Inferior parietal cortex (tissue), 1 donor: ENCODE measurements around the gene P3H3.
A peak's percentile ranks its signal among the peaks of the same experiment; 100 is the strongest.

Experiments used
- DNase-seq: peaks from one replicate; pipeline ENCODE4 v3.0.0-alpha.2; 2016; ENCODE audit errors: extremely low spot score

The P3H3 gene

DNA sequence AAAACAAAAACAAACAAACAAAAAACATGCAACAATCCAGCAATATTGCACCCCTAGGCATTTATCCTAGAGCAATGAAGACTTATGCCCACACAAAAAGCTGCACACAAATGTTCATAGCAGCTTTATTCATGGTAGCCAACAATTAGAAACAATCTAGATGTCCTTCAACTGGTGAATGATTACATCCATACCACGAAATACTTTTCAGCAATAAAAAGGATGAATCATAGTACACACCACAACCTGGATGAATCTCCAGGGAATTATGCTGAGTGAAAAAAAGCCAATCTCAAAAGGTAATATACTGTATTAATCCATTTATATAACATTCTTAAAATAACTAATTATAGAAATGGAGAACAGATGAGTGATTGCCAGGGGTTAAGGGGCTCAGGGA, 21.0 kb upstream of the P3H3 start:
- no peak for DNase-seq

DNA sequence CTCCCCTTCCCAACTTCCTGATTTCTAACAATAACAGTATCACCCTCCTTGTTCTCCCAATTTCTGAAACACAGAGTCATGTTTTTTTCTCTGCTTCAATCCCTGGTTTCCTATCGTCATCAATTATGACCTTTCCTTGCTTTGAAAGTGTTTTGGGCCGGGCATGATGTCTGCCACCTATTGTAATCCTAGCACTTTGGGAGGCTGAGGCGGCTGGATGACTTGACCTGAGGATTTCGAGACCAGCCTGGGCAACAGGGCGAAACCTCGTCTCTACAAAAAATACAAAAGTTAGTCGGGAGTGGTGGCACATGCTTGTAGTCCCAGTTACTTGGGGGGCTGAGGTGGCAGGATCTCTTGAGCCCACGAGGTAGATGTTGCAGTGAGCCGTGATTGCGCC, 19.2 kb upstream of the P3H3 start:
- no peak for DNase-seq

GRCh38 chr12:6810758-6811157, 17.4 kb upstream of the P3H3 start:
- DNase-seq, result no peak

GRCh38 chr12:6813363-6813762, 14.8 kb upstream of the P3H3 start:
- DNase-seq, result no peak

GRCh38 chr12:6816598-6816997, 11.6 kb upstream of the P3H3 start:
- no peak for DNase-seq

DNA sequence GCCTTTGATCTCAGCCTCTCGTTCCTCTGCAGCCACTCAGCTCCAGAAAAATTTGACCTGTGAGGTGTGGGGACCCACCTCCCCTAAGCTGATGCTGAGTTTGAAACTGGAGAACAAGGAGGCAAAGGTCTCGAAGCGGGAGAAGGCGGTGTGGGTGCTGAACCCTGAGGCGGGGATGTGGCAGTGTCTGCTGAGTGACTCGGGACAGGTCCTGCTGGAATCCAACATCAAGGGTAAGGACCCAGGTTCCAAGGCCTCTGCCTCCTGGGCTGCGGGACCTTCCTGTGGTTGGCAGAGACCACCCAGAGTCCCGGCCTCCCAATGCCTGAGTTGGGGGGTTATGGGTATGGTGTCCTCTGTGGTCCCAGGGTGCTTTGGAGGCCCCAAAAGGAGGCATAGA, 11.1 kb upstream of the P3H3 start:
- DNase-seq, result no peak

GRCh38 chr12:6817662-6818157, 10.5 kb upstream of the P3H3 start:
- no peak for DNase-seq

GRCh38 chr12:6818222-6818621, 10.0 kb upstream of the P3H3 start:
- DNase-seq, result no peak

DNA sequence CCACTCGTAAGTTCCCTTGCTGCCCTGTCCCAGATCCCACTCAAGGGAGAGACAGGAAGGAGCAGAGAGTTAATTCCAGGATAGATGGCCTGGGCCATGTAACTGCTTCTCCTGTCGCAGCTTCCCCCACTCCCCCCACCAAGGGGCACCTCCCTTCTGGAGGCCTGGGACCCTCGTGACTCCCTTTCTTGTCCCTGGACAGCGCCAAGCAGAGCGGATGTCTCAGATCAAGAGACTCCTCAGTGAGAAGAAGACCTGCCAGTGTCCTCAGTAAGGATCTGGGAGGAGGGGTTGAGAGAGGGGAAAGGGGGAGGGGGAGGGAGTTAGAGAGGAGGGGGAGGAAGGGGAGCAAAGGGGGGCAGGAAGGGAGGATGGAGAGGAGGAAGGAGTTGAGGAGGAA, 9.6 kb upstream of the P3H3 start:
- no peak for DNase-seq

DNA sequence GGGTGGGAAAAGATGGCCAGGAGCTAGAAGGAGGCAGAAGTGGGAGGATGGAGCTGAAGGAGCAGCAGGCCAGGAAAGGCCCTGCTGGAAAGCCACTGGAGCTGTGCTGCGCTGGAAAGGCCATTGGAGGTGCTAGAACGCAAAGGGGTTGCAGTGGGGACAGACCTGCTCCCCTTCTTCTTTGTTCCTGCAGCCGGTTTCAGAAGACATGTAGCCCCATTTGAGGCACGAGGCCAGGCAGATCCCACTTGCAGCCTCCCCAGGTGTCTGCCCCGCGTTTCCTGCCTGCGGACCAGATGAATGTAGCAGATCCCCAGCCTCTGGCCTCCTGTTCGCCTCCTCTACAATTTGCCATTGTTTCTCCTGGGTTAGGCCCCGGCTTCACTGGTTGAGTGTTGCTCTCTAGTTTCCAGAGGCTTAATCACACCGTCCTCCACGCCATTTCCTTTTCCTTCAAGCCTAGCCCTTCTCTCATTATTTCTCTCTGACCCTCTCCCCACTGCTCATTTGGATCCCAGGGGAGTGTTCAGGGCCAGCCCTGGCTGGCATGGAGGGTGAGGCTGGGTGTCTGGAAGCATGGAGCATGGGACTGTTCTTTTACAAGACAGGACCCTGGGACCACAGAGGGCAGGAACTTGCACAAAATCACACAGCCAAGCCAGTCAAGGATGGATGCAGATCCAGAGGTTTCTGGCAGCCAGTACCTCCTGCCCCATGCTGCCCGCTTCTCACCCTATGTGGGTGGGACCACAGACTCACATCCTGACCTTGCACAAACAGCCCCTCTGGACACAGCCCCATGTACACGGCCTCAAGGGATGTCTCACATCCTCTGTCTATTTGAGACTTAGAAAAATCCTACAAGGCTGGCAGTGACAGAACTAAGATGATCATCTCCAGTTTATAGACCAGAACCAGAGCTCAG, 8.8 kb upstream of the P3H3 start:
- DNase-seq, result no peak

DNA sequence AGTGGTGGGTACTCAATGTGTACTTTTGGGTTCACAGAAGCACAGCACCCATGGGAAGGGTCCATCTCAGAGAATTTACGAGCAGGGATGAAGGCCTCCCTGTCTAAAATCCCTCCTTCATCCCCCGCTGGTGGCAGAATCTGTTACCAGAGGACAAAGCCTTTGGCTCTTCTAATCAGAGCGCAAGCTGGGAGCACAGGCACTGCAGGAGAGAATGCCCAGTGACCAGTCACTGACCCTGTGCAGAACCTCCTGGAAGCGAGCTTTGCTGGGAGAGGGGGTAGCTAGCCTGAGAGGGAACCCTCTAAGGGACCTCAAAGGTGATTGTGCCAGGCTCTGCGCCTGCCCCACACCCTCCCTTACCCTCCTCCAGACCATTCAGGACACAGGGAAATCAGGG, 8.0 kb upstream of the P3H3 start:
- no peak for DNase-seq

DNA sequence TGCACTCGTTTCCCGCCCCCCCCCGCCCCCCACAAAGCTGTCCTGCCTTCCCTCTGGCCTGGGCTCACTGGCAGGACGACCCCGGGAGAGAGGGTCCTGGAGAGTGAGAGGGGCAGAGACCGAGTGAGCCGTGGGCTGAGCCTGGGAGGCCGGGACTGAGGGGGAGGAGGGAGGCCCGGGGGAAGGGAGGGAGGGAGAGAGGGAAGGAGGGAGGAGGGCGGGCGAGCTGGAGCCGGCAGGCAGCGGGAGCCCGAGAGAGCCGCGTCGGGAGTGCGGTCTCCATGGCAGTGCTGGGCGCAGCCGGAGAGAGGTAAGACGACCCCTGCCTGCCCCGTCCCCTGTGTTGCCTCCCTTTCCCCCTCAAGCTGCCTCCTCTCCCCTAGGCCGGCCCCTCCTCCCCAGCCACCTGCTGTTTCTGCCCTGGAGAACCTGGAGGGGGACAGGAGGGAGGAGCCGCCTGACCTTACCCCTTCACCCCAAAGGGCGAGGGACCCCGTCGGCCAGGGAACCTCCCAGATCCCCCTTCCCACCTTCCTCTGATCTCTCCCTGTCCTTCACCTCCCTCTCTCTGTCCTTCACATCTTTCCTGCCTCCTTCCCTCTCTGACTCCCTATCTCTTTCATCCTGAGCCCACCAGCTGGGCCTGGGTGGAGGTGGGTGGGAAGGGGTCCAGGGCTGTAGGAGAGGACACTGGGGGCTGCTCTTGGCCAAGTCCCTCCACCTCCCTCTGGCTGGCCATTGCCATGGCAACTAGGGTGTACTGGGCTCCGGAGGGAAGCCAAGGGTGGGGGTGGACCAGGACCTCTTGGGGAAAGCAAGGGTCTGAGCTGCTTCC, 6.4 kb upstream of the P3H3 start, which contains the start of gene GPR162:
GPR162 (plus strand) TSS at position 231 of the 835 bp plus-strand sequence. CDS start 2,078 bp downstream, outside the sequence.
- no peak for DNase-seq

DNA sequence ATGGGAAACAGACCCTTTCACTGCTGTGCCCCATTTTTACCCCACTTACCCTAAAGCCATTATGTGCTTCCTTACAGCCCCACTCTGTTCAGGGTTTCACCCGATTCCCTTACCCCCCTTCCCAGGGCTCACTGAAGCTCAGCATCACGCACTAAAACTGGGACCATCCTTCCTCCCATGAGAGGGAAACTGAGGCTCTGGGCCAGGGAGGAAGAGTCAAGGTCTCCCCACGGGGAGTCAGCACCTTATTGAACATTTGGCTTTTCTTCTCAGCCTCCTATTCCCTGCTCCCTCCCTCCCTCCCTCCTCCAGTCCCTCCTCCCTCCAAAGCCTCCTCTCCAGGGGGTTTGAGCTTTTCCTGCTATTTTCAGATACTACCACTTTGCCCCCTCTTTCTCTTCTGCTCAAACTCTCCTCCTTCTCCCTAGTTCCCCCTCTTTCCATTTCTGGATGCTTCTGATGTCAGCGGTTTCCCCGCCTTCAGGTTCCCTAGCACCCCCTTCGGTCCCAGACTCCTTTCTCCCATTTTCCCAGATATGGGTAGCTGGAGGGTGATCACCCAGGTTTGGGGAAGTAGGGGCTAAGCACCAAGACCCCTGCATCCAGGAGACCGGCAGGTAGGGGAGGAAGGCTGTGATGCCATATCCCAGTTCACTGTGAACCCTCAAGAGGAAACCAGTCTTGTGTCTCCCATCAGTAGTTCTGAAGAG, 5.6 kb upstream of the P3H3 start:
- no peak for DNase-seq

GRCh38 chr12:6823182-6824084, 4.8 kb upstream of the P3H3 start:
- DNase-seq, result no peak

GRCh38 chr12:6824085-6824775, 4.0 kb upstream of the P3H3 start:
- DNase-seq, result no peak

DNA sequence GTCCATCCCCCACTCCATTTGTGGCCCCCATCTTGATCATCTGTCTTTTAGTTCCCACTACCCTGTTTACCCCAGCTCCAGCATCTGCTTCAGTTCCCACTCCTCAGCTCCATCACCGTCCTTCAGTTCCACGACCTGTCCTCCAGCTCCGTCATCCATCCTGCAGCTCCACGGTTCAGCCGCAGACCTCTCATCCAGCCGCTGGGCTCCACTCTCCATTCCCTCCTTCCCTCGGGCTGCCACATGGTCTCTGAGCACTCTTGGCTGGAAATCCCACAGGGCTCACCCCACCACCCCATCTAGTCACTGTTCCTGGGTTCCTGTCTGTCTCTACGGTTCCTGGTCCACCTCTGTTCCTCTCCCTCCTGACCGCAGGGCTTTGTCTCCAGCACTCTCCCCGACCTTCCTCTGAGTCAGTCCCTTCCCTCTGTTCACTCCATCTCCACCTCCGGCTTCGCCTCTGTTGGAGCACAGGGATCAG, 3.3 kb upstream of the P3H3 start:
- no peak for DNase-seq

DNA sequence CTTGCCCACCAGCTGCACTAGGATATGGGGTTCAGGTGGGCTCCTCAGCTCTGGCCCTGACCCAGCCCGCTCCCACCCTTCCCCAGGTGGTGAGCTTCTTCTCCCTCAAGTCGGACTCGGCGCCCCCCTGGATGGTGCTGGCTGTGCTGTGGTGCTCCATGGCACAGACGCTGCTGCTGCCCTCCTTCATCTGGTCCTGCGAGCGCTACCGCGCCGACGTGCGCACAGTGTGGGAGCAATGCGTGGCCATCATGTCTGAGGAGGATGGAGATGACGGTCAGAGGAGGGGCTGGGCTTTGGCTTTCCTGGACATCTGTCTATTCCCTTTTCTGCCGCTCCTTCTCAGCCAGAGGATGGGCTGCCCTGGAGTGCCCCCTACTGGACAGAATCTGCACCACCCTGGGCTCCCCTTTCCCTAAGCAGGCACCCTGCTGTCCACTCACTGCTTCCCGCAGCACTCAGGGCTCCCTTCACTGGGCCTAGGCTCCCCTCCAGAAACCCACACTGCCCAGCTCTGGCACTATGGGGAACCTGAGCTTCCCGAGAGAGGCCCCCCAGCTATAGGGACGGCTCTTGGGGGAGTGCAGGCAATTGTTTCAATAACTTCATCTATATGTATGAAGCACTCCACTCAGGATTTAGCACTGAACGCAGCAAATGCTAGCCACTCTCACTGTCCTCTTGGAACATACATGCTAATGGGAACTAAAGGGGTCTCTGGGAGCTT, 2.6 kb upstream of the P3H3 start:
- DNase-seq, result peak; percentile 87

- no peak for DNase-seq
Measured at GRCh38 chr12:6826125-6826733, 2.0 kb upstream of the P3H3 start.
